Right atrium auricular region (tissue), 2 donors: Measurements from ENCODE around the gene FAM53B. TPM values are rescaled to one million over a fixed set of nuclear protein-coding genes. Genes with fewer than 3 reads are reported as not detected.

Source experiments
- DNase-seq: peaks from one replicate; pipeline ENCODE4 v3.0.0-alpha.2; 2019; ENCODE audit warnings: low spot score
- H3K27ac ChIP-seq, 2 donors: fragments of 200-600 bp; sonication (generic); 1 replicate in 1 of 2; 2 replicates in 1 of 2; pipeline ENCODE4 v1.5.1; 2016 to 2019
- H3K27me3 ChIP-seq, 2 donors: fragments of 200-600 bp; sonication (generic); one replicate each; pipeline versions ENCODE4 v1.5.1 to v1.6.0; 2017 to 2019
- H3K36me3 ChIP-seq: fragments of 200-600 bp; sonication (generic); one replicate; pipeline ENCODE4 v1.5.1; 2016
- H3K4me1 ChIP-seq, 2 donors: fragments of 200-600 bp; sonication (generic); one replicate each; pipeline versions ENCODE4 v1.5.1 to v1.6.0; 2017 to 2019
- H3K4me3 ChIP-seq, 2 donors: fragments of 200-600 bp; sonication (generic); 1 replicate in 1 of 2; 2 replicates in 1 of 2; pipeline ENCODE4 v1.5.1; 2017 to 2019; ENCODE audit warnings: mild to moderate bottlenecking in 1 of 2, moderate library complexity in 1 of 2
- H3K9me3 ChIP-seq, 2 donors: fragments of 200-600 bp; sonication (generic); one replicate each; pipeline ENCODE4 v1.5.1; 2019
- CTCF ChIP-seq, 2 donors: fragments of 200-600 bp; sonication (generic); IDR thresholded peaks; one replicate each; pipeline ENCODE4 v1.5.1; 2019; ENCODE audit warnings: antibody characterized with exemption in 2 of 2
- total RNA-seq, 2 donors: library from RNA; depleted of rRNA; stranded (reverse); fragments of >200 nt; gene quantifications; one replicate each; pipeline ENCODE4 v1.1.0, GENCODE V29; 2016

Gene FAM53B
- total RNA-seq, 2 donors from 2014 or later: 30.3 to 31.1 TPM

GRCh38 chr10:124605481-124605855 lies 138.7 kb downstream of the FAM53B start:
- no peaks in the 10 kb centered on the region for H3K9me3 ChIP-seq
- H3K4me1 ChIP-seq: no peaks in the 10 kb centered on the region
- no peak overlapping the region for H3K4me3 ChIP-seq
- no peaks in the 10 kb centered on the region for H3K27me3 ChIP-seq
- no peak for TF ChIP-seq CTCF (IDR thresholded peaks at IDR 0.05)
- no peaks in the 10 kb centered on the region for H3K36me3 ChIP-seq
- DNase-seq: no peak
- no peak overlapping the region for H3K27ac ChIP-seq

DNA sequence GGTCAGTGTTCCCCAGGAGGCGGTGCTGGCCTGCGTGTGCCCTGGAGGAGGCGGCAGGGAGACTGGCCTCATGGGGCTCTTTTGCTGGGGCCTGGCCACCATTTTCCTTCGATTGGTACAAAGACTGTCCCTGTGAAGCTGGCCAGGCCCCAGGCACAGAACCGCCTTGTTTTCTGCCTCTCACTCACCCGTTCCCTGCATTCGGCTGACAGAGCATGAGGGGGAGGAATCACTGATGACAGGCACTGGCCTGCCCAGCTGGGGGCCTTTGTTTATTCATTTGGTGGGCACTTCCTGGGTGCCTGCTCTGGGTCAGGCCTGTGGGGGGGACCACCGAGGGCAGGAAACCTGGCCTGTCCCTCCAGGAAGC lies 139.2 kb downstream of the FAM53B start:
- no peaks in the 10 kb centered on the region for H3K4me1 ChIP-seq
- H3K36me3 ChIP-seq: no peaks in the 10 kb centered on the region
- no peak for DNase-seq
- TF ChIP-seq CTCF (IDR thresholded peaks at IDR 0.05): no peak
- H3K4me3 ChIP-seq: no peak overlapping the region
- no peaks in the 10 kb centered on the region for H3K9me3 ChIP-seq
- H3K27me3 ChIP-seq: no peaks in the 10 kb centered on the region
- no peak overlapping the region for H3K27ac ChIP-seq

DNA sequence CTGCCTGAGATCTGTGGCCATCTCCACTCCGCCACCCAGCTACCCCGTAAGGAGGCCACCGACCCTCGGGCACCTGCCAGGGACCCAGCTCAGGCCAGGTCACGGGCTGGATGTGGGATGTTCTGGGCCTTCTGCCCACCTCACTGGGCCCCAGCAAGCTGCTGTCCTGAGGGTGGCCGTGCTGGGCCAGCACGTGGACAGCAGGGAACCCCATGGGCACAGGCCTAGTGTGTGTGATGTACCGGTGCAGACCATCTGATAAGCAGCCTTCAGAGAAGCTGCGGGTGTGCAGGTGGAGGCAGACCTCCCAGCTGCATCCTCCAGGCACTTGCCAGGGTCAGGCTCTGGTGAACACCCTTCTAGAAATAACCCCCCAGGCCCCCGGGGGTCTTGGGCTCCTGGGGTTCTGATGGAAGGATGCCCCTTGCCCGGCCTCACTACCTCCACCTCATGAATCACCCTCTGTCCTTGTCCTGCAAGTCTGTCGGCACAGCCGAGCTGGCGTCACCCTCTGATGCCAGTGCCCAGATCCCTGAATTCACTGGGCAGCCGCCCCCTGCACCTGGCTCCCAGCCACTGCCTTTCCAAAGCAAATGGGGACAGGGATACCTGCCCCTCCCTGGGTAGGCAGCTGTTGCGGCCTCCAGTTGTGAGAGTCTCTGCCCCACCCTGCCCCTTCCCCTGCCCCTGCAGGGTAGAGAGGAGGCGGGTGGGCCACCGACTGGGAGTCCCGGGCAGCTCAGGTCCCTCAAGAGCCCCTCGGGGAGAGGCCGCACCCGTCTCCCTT lies 139.8 kb downstream of the FAM53B start:
- no peak for DNase-seq
- Histone ChIP-seq H3K36me3 (no peaks in the 10 kb centered on the region), H3K27me3 (no peaks in the 10 kb centered on the region), H3K4me1 (no peaks in the 10 kb centered on the region), H3K27ac (no peak overlapping the region), H3K4me3 (no peak overlapping the region), H3K9me3 (no peaks in the 10 kb centered on the region)
- TF ChIP-seq CTCF (IDR thresholded peaks at IDR 0.05): no peak

DNA sequence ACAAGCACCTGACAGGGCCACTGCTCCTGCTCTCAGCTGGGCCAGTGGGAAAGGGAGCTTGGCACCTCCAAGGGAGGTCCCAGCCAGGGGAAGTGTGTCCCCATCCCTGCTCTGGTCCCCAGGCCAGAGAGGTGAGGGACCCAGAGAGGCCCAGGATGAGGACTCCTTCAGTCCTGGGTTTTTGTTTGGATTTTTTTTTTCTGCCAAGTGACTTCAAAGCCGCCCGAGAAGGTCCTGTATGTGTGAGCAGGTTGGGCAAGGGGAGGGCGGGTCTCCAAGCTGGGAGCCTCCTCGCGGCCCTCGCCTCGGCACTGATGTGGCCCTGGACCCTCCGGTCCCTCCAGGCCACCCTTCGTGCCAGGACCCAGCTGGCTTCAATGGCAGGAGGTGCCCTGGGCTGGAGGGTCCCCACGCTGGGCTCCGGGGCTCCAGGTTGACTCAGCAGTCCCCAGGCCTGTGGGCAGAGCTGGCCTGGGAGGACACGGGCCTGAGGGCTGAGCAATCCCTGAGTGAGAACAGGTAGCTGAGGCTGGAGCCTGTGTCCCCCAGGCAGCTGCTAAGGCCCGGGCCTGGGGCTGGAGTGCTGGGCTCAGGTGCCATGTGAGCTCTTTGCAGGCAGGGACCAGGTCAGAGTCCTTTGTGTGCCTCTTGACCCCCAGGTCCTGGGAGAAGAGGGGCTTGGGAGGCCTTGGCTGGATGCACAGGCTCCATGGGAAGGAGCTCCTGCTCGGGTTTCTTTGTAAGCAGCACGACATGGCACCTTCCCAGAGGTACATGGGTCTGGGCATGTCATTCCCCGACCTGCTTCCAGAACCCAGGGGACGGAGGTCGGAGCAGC lies 140.6 kb downstream of the FAM53B start:
- Histone ChIP-seq H3K4me1 (no peaks in the 10 kb centered on the region), H3K9me3 (no peaks in the 10 kb centered on the region), H3K27ac (no peak overlapping the region), H3K27me3 (no peaks in the 10 kb centered on the region), H3K36me3 (no peaks in the 10 kb centered on the region), H3K4me3 (no peak overlapping the region)
- DNase-seq: no peak
- no peak for TF ChIP-seq CTCF (IDR thresholded peaks at IDR 0.05)

DNA sequence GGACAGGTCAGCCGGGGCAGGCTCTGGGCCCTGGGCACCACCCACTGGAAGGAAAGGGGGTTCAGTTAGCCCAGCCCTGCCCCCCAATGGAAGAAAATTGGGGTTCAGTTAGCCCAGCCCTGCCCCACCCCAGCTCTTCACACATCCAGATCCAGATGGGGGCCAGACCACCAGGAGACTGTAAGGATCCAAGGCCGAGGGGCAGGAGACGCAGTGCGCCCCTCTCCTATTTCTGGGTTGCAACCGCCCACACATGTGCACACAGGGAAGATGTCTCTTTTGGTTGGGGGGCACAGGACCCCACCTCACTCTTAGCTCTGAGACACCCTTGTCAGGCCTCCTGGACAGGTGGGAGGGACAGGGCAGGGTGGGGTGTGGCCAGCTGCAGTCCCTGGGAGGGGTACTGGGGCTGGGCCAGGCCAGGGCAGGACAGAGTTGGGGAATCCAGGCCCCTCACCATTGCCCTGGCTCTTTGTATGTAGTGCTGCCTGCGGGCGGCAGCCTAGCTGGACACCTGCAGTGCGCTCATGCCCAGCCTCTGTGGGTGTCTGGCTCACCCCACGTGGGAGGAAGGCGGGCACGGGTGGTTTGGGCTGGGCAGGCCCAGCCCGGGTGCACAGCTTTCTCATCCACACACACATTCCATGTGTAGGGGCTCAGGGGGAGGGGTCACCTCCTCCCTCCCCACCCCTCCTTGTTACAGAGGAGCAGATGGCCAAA lies 141.4 kb downstream of the FAM53B start:
- H3K36me3 ChIP-seq: no peaks in the 10 kb centered on the region
- TF ChIP-seq CTCF (IDR thresholded peaks at IDR 0.05): no peak
- no peaks in the 10 kb centered on the region for H3K9me3 ChIP-seq
- no peak overlapping the region for H3K27ac ChIP-seq
- no peaks in the 10 kb centered on the region for H3K4me1 ChIP-seq
- DNase-seq: no peak
- H3K4me3 ChIP-seq: no peak overlapping the region
- H3K27me3 ChIP-seq: no peaks in the 10 kb centered on the region
